Transverse colon (tissue), 4 donors: ENCODE results near the gene PDS5A. TPM values are rescaled to one million over a fixed set of nuclear protein-coding genes. Genes with fewer than 3 reads are reported as not detected.

Source experiments
- DNase-seq: peaks from one replicate; pipeline ENCODE4 v3.0.0-alpha.2; 2019
- H3K27ac ChIP-seq, 4 donors: fragments of 200-600 bp; sonication (generic); 2 replicates each; pipeline ENCODE4 v1.5.1; 2016 to 2018; ENCODE audit warnings: inconsistent platforms in 4 of 4
- H3K27me3 ChIP-seq: fragments of 200-600 bp; sonication (generic); 2 replicates; pipeline ENCODE4 v1.5.1; 2017; ENCODE audit warnings: inconsistent platforms
- H3K36me3 ChIP-seq, 4 donors: fragments of 200-600 bp; sonication (generic); 2 replicates each; pipeline ENCODE4 v1.5.1; 2017 to 2019; ENCODE audit warnings: inconsistent platforms in 4 of 4
- H3K4me1 ChIP-seq, 4 donors: fragments of 200-600 bp; sonication (generic); 2 replicates each; pipeline ENCODE4 v1.5.1; 2017 to 2020; ENCODE audit warnings: inconsistent platforms in 4 of 4
- H3K4me3 ChIP-seq, 4 donors: fragments of 200-600 bp; sonication (generic); 1 replicate in 1 of 4; 2 replicates in 3 of 4; pipeline versions ENCODE4 v1.5.1 to v1.6.1; 2017 to 2019; ENCODE audit warnings: inconsistent platforms in 4 of 4
- H3K9me3 ChIP-seq, 2 donors: fragments of 200-600 bp; sonication (generic); 2 replicates each; pipeline ENCODE4 v1.5.1; 2017 to 2019; ENCODE audit warnings: inconsistent platforms in 2 of 2
- EP300 ChIP-seq: sonication (generic); formaldehyde crosslinking; IDR thresholded peaks from one replicate; pipeline ENCODE4 v1.6.1; 2017; ENCODE audit warnings: antibody characterized with exemption, low read depth
- POLR2A ChIP-seq: fragments of 450-650 bp; IDR thresholded peaks from one replicate; pipeline ENCODE4 v1.6.1; 2016; ENCODE audit warnings: antibody characterized with exemption, mild to moderate bottlenecking, moderate library complexity
- POLR2AphosphoS5 ChIP-seq, 3 donors: sonication (generic); formaldehyde crosslinking; IDR thresholded peaks; one replicate each; pipeline ENCODE4 v1.6.1; 2016; ENCODE audit warnings: antibody characterized with exemption in 3 of 3
- WGBS, 2 donors: methylation state at CpG; one replicate each; pipeline ENCODE4 v1.1.5; 2018; ENCODE audit warnings: low coverage in 1 of 2; 5-methylcytosine and 5-hydroxymethylcytosine counted together
- in situ Hi-C, 4 donors: fragments of 200-750 bp; cut with MboI; loops; one replicate each; pipeline versions ENCODE4 v1.15.0 to v1.15.1; 2017; ENCODE audit warnings: low sequenced_read_pairs in 3 of 4, low pct_ligation_motif_present in 1 of 4, low pct_unique_long_range_greater_than_20kb in 1 of 4
- intact Hi-C: fragments of 100-400 bp; cut with DNase I; formaldehyde crosslinking; loops from one replicate; pipeline ENCODE4 v1.15.1; 2023; ENCODE audit warnings: low total_unique reads
- total RNA-seq, 4 donors: library from RNA; depleted of rRNA; stranded (reverse); fragments of >200 nt; gene quantifications; one replicate each; pipeline ENCODE4 v1.1.0, GENCODE V29; 2016
- TF ChIP-seq, protein P1 (sequence below), 5 experiments: fragments of 200-600 bp in 3 of 5; fragments of 450-650 bp in 2 of 5; sonication (generic) in 3 of 5; IDR thresholded peaks; 1 replicate in 2 of 5; 2 replicates in 3 of 5; pipeline ENCODE4 v1.5.1; 2016 to 2017; ENCODE audit warnings: antibody characterized with exemption in 5 of 5, inconsistent platforms in 3 of 5, mild to moderate bottlenecking in 2 of 5, moderate library complexity in 1 of 5

The PDS5A gene
- total RNA-seq, 4 donors from 2014 or later = 62.1 to 74.0 (median 68.5) TPM

- H3K27me3 ChIP-seq = no peaks in the 10 kb centered on the region
Observed at GRCh38 chr4:39937683-39938268, 39.9 kb downstream of the PDS5A start.

GRCh38 chr4:39936565-39937418 is 40.9 kb downstream of the PDS5A start:
- H3K9me3 ChIP-seq = no peaks in the 10 kb centered on the region
- H3K4me3 ChIP-seq = no peak overlapping the region
- no peak for TF ChIP-seq POLR2AphosphoS5 (IDR thresholded peaks at IDR 0.05)
- TF ChIP-seq POLR2A = no peak
- TF ChIP-seq, protein P1, sequence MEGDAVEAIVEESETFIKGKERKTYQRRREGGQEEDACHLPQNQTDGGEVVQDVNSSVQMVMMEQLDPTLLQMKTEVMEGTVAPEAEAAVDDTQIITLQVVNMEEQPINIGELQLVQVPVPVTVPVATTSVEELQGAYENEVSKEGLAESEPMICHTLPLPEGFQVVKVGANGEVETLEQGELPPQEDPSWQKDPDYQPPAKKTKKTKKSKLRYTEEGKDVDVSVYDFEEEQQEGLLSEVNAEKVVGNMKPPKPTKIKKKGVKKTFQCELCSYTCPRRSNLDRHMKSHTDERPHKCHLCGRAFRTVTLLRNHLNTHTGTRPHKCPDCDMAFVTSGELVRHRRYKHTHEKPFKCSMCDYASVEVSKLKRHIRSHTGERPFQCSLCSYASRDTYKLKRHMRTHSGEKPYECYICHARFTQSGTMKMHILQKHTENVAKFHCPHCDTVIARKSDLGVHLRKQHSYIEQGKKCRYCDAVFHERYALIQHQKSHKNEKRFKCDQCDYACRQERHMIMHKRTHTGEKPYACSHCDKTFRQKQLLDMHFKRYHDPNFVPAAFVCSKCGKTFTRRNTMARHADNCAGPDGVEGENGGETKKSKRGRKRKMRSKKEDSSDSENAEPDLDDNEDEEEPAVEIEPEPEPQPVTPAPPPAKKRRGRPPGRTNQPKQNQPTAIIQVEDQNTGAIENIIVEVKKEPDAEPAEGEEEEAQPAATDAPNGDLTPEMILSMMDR (IDR thresholded peaks at IDR 0.05) = no peak
- H3K27me3 ChIP-seq = no peaks in the 10 kb centered on the region
- intact Hi-C loops = no loop called here
- no peak overlapping the region for H3K27ac ChIP-seq
- H3K36me3 ChIP-seq = no peaks in the 10 kb centered on the region
- DNase-seq = no peak
- WGBS, 2 donors = 63 to 79% methylated on average over 5 to 6 of the region's 6 CpGs
- peaks cover 0 to 44% (median 18%) of the 10 kb centered on the region in 4 donors for H3K4me1 ChIP-seq
- in situ Hi-C loops = no loop called here

More at GRCh38 chr4:39937683-39938268, 39.9 kb downstream of the PDS5A start:
- Histone ChIP-seq H3K4me3 (no peak overlapping the region), H3K4me1 (peaks cover 0 to 36% (median 17%) of the 10 kb centered on the region in 4 donors), H3K27ac (no peak overlapping the region), H3K36me3 (no peaks in the 10 kb centered on the region), H3K9me3 (no peaks in the 10 kb centered on the region)
- WGBS, 2 donors = 61% methylated on average over 2 of the region's 2 CpGs; no CpG with 5 or more reads in 1 of the 2 donors
- no peak for TF ChIP-seq POLR2AphosphoS5 (IDR thresholded peaks at IDR 0.05)
- no peak for TF ChIP-seq POLR2A
- TF ChIP-seq, protein P1 (IDR thresholded peaks at IDR 0.05) = no peak
- TF ChIP-seq EP300 = no peak
- no peak for DNase-seq
- in situ Hi-C loops = no loop called here
- intact Hi-C loops = no loop called here

DNA sequence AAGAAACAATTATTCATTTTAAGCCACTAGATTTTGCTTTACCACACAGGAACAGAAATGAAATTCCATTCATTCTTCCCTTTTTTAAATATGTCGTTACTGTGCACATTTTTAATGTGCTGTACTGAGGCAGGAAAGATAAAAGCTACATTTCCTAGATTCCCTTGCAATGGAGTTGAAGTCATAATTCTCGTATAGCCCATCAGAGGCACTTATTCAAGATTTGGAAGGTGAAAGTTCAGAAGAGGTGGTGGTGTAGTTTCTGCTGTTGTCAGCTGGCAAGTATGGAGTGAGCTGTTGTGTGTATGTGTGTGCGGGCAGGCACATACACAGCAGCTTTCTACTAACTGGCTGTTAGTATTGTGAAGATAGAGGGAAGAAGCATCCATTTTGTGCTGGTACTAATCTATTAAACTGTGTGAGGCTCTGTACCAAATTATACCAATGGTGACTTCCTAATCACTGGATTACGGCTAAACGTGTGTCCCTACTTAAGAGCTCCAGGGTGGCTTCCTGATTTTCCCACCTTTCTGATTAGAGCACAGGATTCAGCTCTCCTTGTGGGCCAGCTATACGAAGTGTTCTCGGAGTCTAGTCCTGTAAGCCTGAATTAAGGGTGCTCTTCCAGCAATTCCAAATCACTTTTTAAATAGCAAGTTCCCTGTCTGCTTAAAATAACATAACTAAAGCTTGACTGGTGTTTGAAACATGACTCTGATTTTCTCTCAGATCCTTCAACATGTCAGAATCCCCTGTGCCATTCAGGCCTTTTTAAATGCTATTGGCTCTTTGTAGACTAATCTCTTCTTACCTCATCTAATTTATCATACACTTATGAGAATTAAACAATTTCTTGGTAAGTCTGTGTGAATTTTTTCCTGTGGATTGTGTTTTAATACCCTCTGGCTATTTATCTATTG is 43.8 kb downstream of the PDS5A start:
- Histone ChIP-seq H3K9me3 (no peaks in the 10 kb centered on the region), H3K4me3 (no peak overlapping the region), H3K36me3 (no peaks in the 10 kb centered on the region), H3K27ac (no peak overlapping the region), H3K4me1 (peaks cover 0 to 47% (median 19%) of the 10 kb centered on the region in 4 donors), H3K27me3 (no peaks in the 10 kb centered on the region)
- TF ChIP-seq EP300 (no peak), POLR2A (no peak)
- in situ Hi-C loops (no loop called here), intact Hi-C loops (no loop called here)
- 58 to 68% methylated on average over 2 to 7 of the region's 7 CpGs for WGBS, 2 donors
- DNase-seq = no peak

DNA sequence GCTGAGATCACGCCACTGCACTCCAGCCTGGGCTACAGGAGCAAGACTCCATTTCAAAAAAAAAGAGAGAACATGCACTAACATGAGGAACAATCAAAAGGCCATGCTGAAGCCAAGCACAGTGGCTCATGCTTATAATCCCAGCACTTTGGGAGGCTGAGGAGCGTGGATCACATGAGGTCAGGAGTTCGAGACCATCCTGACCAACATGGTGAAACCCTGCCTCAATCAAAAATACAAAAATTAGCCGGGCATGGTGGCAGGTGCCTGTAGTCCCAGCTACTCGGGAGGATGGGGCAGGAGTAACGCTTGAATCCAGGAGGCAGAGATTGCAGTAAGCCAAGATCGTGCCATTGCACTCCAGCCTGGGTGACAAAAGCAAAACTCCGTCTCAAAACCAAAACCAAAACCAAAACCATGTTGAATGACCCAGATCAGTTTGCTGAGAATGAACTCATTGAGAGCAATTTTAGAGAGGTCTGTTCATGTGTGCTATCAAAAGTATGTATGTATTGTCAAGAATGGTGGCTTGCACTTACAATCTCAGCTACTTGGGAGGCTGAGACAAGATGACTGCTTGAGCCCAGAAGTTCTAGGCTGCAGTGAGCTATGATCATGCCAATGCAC is 44.8 kb downstream of the PDS5A start:
- no peaks in the 10 kb centered on the region for H3K9me3 ChIP-seq
- H3K4me3 ChIP-seq = no peak overlapping the region
- no peak overlapping the region for H3K27ac ChIP-seq
- WGBS, 2 donors = 76% methylated on average over 8 of the region's 8 CpGs; no CpG with 5 or more reads in 1 of the 2 donors
- DNase-seq = no peak
- TF ChIP-seq EP300 (no peak), POLR2AphosphoS5 (IDR thresholded peaks at IDR 0.05) (no peak), POLR2A (no peak)
- TF ChIP-seq, protein P1 (IDR thresholded peaks at IDR 0.05) = no peak
- H3K36me3 ChIP-seq = no peaks in the 10 kb centered on the region
- peaks cover 0 to 42% (median 19%) of the 10 kb centered on the region in 4 donors for H3K4me1 ChIP-seq
- intact Hi-C loops = no loop called here
- no peaks in the 10 kb centered on the region for H3K27me3 ChIP-seq
- in situ Hi-C loops = no loop called here
